K562 (cell line): ENCODE measurements around the gene RPL35. TPM values are rescaled to one million over a fixed set of nuclear protein-coding genes. Genes with fewer than 3 reads are reported as not detected.

ENCODE experiments used
- AFF4 ChIP-seq: sonication (generic); formaldehyde crosslinking; IDR thresholded peaks from 2 replicates; pipeline ENCODE4 v1.8.0; 2023; ENCODE audit warnings: mild to moderate bottlenecking, missing genetic modification reagents
- ATF2 ChIP-seq: sonication (generic); formaldehyde crosslinking; IDR thresholded peaks from 2 replicates; pipeline ENCODE4 v1.8.1; 2022; ENCODE audit warnings: missing genetic modification reagents
- BRF1 ChIP-seq: IDR thresholded peaks from 3 replicates; pipeline ENCODE4 v1.6.1; 2011; ENCODE audit warnings: borderline replicate concordance, mild to moderate bottlenecking; ENCODE audit not compliant: insufficient read length; ENCODE audit errors: extremely low read depth
- TBL1XR1 ChIP-seq, 2 experiments: IDR thresholded peaks; 2 replicates each; pipeline ENCODE4 v1.6.1; 2012; ENCODE audit warnings: improper control_type of control experiment in 2 of 2, low read length in 2 of 2, mild to moderate bottlenecking in 1 of 2
- U2AF2 ChIP-seq: fragments of 200-400 bp; formaldehyde crosslinking; optimal IDR thresholded peaks from 2 replicates; pipeline ENCODE3; 2017; ENCODE audit warnings: low read depth, mild to moderate bottlenecking, low read length
- ZFP30 ChIP-seq: fragments of 250-450 bp; sonication (Bioruptor Pico); IDR thresholded peaks from 2 replicates; pipeline ENCODE4 v1.8.0; 2022; ENCODE audit warnings: moderate library complexity, mild to moderate bottlenecking, inconsistent platforms, borderline replicate concordance
- polyA plus RNA-seq, 8 experiments: library from polyadenylated mRNA; depleted of rRNA in 4 of 8; stranded (reverse) in 5 of 8; unstranded in 3 of 8; fragments of >200 nt; fragmentation: Nextera tagmentation in 2 of 8; fragmentation: Illumina TruSeq in 1 of 8; extraction: Ambion mirVana in 2 of 8; extraction: Trizol in 1 of 8; gene quantifications; 2 replicates each; pipeline versions ENCODE4 v1.2.1 to v1.2.3, GENCODE V29; 2011 to 2014; ENCODE audit warnings: inconsistent platforms in 1 of 8, missing spikeins in 1 of 8
- total RNA-seq, 7 experiments: library from RNA; depleted of rRNA in 6 of 7; stranded (reverse); fragments of >200 nt in 6 of 7; fragmentation: Illumina TruSeq in 2 of 7; extraction: Trizol in 2 of 7; gene quantifications; 2 replicates each; pipeline versions ENCODE4 v1.2.1 to v1.2.3, GENCODE V29; 2011 to 2021; ENCODE audit warnings: low replicate concordance in 1 of 7
- TF ChIP-seq, protein P1 (sequence below): fragments of 200-600 bp; sonication (generic); IDR thresholded peaks from one replicate; pipeline ENCODE4 v1.6.1; 2012; ENCODE audit warnings: mild to moderate bottlenecking, low read depth, low read length, inconsistent platforms

RPL35 gene
- total and polyA plus RNA-seq, 9 of the 15 experiments (the other 6 are each of a cell fraction or from before 2014, with no cell fraction given), result 1,755 to 5,101 (median 3,405) TPM

- TF ChIP-seq, protein P1, sequence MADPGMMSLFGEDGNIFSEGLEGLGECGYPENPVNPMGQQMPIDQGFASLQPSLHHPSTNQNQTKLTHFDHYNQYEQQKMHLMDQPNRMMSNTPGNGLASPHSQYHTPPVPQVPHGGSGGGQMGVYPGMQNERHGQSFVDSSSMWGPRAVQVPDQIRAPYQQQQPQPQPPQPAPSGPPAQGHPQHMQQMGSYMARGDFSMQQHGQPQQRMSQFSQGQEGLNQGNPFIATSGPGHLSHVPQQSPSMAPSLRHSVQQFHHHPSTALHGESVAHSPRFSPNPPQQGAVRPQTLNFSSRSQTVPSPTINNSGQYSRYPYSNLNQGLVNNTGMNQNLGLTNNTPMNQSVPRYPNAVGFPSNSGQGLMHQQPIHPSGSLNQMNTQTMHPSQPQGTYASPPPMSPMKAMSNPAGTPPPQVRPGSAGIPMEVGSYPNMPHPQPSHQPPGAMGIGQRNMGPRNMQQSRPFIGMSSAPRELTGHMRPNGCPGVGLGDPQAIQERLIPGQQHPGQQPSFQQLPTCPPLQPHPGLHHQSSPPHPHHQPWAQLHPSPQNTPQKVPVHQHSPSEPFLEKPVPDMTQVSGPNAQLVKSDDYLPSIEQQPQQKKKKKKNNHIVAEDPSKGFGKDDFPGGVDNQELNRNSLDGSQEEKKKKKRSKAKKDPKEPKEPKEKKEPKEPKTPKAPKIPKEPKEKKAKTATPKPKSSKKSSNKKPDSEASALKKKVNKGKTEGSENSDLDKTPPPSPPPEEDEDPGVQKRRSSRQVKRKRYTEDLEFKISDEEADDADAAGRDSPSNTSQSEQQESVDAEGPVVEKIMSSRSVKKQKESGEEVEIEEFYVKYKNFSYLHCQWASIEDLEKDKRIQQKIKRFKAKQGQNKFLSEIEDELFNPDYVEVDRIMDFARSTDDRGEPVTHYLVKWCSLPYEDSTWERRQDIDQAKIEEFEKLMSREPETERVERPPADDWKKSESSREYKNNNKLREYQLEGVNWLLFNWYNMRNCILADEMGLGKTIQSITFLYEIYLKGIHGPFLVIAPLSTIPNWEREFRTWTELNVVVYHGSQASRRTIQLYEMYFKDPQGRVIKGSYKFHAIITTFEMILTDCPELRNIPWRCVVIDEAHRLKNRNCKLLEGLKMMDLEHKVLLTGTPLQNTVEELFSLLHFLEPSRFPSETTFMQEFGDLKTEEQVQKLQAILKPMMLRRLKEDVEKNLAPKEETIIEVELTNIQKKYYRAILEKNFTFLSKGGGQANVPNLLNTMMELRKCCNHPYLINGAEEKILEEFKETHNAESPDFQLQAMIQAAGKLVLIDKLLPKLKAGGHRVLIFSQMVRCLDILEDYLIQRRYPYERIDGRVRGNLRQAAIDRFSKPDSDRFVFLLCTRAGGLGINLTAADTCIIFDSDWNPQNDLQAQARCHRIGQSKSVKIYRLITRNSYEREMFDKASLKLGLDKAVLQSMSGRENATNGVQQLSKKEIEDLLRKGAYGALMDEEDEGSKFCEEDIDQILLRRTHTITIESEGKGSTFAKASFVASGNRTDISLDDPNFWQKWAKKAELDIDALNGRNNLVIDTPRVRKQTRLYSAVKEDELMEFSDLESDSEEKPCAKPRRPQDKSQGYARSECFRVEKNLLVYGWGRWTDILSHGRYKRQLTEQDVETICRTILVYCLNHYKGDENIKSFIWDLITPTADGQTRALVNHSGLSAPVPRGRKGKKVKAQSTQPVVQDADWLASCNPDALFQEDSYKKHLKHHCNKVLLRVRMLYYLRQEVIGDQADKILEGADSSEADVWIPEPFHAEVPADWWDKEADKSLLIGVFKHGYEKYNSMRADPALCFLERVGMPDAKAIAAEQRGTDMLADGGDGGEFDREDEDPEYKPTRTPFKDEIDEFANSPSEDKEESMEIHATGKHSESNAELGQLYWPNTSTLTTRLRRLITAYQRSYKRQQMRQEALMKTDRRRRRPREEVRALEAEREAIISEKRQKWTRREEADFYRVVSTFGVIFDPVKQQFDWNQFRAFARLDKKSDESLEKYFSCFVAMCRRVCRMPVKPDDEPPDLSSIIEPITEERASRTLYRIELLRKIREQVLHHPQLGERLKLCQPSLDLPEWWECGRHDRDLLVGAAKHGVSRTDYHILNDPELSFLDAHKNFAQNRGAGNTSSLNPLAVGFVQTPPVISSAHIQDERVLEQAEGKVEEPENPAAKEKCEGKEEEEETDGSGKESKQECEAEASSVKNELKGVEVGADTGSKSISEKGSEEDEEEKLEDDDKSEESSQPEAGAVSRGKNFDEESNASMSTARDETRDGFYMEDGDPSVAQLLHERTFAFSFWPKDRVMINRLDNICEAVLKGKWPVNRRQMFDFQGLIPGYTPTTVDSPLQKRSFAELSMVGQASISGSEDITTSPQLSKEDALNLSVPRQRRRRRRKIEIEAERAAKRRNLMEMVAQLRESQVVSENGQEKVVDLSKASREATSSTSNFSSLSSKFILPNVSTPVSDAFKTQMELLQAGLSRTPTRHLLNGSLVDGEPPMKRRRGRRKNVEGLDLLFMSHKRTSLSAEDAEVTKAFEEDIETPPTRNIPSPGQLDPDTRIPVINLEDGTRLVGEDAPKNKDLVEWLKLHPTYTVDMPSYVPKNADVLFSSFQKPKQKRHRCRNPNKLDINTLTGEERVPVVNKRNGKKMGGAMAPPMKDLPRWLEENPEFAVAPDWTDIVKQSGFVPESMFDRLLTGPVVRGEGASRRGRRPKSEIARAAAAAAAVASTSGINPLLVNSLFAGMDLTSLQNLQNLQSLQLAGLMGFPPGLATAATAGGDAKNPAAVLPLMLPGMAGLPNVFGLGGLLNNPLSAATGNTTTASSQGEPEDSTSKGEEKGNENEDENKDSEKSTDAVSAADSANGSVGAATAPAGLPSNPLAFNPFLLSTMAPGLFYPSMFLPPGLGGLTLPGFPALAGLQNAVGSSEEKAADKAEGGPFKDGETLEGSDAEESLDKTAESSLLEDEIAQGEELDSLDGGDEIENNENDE, result no peak
- TF ChIP-seq U2AF2 (no peak), TBL1XR1 (IDR thresholded peaks at IDR 0.05; ENCODE audit: low read length in 2 of 2) (no peak; a peak in 1 of 4 replicates), ZFP30 (no peak), AFF4 (CRISPR knock-in tag) (peak; percentile 95), BRF1 (no peak), ATF2 (no peak)
These were observed 7.0 kb upstream of the RPL35 start (continued) for GRCh38 chr9:124868511-124869465.
